Islet of Langerhans (tissue), 1 donor: ENCODE measurements around the gene STN1.

Experiments
- FAIRE-seq: peaks from one replicate; lab custom pipeline; 2011; peaks lifted over from hg19 to GRCh38; lab: Jason Lieb, UNC

STN1 gene

GRCh38 chr10:103893817-103894216 lies 24.2 kb downstream of the STN1 start:
- no peak for FAIRE-seq

GRCh38 chr10:103892181-103892580 lies 25.8 kb downstream of the STN1 start:
- no peak for FAIRE-seq

- FAIRE-seq, result no peak
Observed at GRCh38 chr10:103890688-103891087, 27.3 kb downstream of the STN1 start.

GRCh38 chr10:103890194-103890658 lies 27.8 kb downstream of the STN1 start:
- peak; percentile 89 for FAIRE-seq

- FAIRE-seq, result no peak
Observed at GRCh38 chr10:103889121-103889720, 28.8 kb downstream of the STN1 start.

GRCh38 chr10:103888113-103888841 lies 29.7 kb downstream of the STN1 start:
- peak; percentile 99 for FAIRE-seq

GRCh38 chr10:103885617-103886016 lies 32.4 kb downstream of the STN1 start:
- FAIRE-seq, result no peak

- no peak for FAIRE-seq
Observed at GRCh38 chr10:103884681-103885139, 33.3 kb downstream of the STN1 start.

GRCh38 chr10:103882285-103883007 lies 35.5 kb downstream of the STN1 start:
- no peak for FAIRE-seq

GRCh38 chr10:103881416-103882284 lies 36.3 kb downstream of the STN1 start:
- FAIRE-seq, result peak; percentile 93

GRCh38 chr10:103879831-103880230 lies 38.2 kb downstream of the STN1 start:
- FAIRE-seq, result no peak

- FAIRE-seq, result no peak
Observed at GRCh38 chr10:103879409-103879808, 38.6 kb downstream of the STN1 start.

- no peak for FAIRE-seq
Observed at GRCh38 chr10:103877861-103878260, 40.1 kb downstream of the STN1 start.

GRCh38 chr10:103876155-103876554 lies 41.8 kb downstream of the STN1 start:
- FAIRE-seq, result no peak

- no peak for FAIRE-seq
Observed at GRCh38 chr10:103874730-103875129, 43.3 kb downstream of the STN1 start.

GRCh38 chr10:103872137-103872931 lies 45.6 kb downstream of the STN1 start:
- FAIRE-seq, result no peak

GRCh38 chr10:103871006-103871405 lies 47.0 kb downstream of the STN1 start:
- no peak for FAIRE-seq

- FAIRE-seq, result no peak
Observed at GRCh38 chr10:103870516-103870915, 47.5 kb downstream of the STN1 start.

- no peak for FAIRE-seq
Observed at GRCh38 chr10:103869336-103869735, 48.6 kb downstream of the STN1 start.

- FAIRE-seq, result no peak
Observed at GRCh38 chr10:103868200-103868599, 49.8 kb downstream of the STN1 start.

- FAIRE-seq, result no peak
Observed at GRCh38 chr10:103861505-103861904, 56.5 kb downstream of the STN1 start.
